A549 (cell line): Measurements from ENCODE around the gene MYT1.

ENCODE experiments used
- CHD4 ChIP-seq: fragments of 200-600 bp; sonication (generic); IDR thresholded peaks from 2 replicates; pipeline ENCODE4 v1.6.1; 2016; ENCODE audit warnings: antibody characterized with exemption, mild to moderate bottlenecking, borderline replicate concordance
- CTCF ChIP-seq: fragments of >200 bp; sonication (Bioruptor Twin); formaldehyde crosslinking; IDR thresholded peaks from 3 replicates; pipeline ENCODE4 v1.5.1; 2016
- EHMT2 ChIP-seq: fragments of 200-600 bp; sonication (generic); IDR thresholded peaks from 2 replicates; pipeline ENCODE4 v1.6.1; 2016; ENCODE audit warnings: antibody characterized with exemption, low read depth, mild to moderate bottlenecking, moderate library complexity
- FOSB ChIP-seq: fragments of 250-450 bp; sonication (Bioruptor Pico); IDR thresholded peaks from 2 replicates; pipeline ENCODE4 v1.5.0; 2020; ENCODE audit warnings: mild to moderate bottlenecking, moderate library complexity
- JUN ChIP-seq, 2 experiments: fragments of >200 bp; sonication (Bioruptor Twin); formaldehyde crosslinking; IDR thresholded peaks; 2 replicates in 1 of 2; 3 replicates in 1 of 2; pipeline ENCODE4 v1.6.1; 2016 to 2017

GRCh38 chr20:64212755-64213154 is 48.5 kb downstream of the MYT1 start:
- TF ChIP-seq EHMT2 (no peak), FOSB (CRISPR knock-in tag) (no peak), CTCF (no peak), JUN (IDR thresholded peaks at IDR 0.05) (no peak), CHD4 (no peak)
